ENCODE results near the gene LRRC75A. TPM values are rescaled to one million over a fixed set of nuclear protein-coding genes. Genes with fewer than 3 reads are reported as not detected.
"Not testable (repeated sequence)": the region's sequence is repeated elsewhere in the genome, so short reads cannot be mapped to it uniquely, and the experiment has no call there.

The LRRC75A gene
- total RNA-seq, 3 donors from 2014 or later, result 1.5 to 3.3 (median 1.6) TPM

- no peaks in the 10 kb centered on the region for H3K9me3 ChIP-seq
- TF ChIP-seq CTCF (IDR thresholded peaks at IDR 0.05) (no peak), POLR2AphosphoS5 (IDR thresholded peaks at IDR 0.05) (no peak), POLR2A (IDR thresholded peaks at IDR 0.05) (no peak)
- DNase-seq (ENCODE audit: low spot score in 2 of 2), result no peak
- no peak overlapping the region for H3K27ac ChIP-seq
- no peaks in the 10 kb centered on the region for H3K4me1 ChIP-seq
- intact Hi-C loops (cut with DNase I; ENCODE audit: low total_unique reads), result no loop called here
- no peaks in the 10 kb centered on the region for H3K27me3 ChIP-seq
- no peaks in the 10 kb centered on the region for H3K36me3 ChIP-seq
- H3K4me3 ChIP-seq, result no peak overlapping the region
These were observed 93.4 kb downstream of the LRRC75A start for GRCh38 chr17:16398270-16399267.

GRCh38 chr17:16396693-16397092 is 95.3 kb downstream of the LRRC75A start:
- H3K27ac ChIP-seq; H3K4me3 ChIP-seq; H3K27me3 ChIP-seq; intact Hi-C loops (cut with DNase I; ENCODE audit: low total_unique reads); H3K4me1 ChIP-seq; DNase-seq (ENCODE audit: low spot score in 2 of 2); H3K36me3 ChIP-seq; H3K9me3 ChIP-seq: not testable (repeated sequence)

GRCh38 chr17:16395887-16396286 is 96.1 kb downstream of the LRRC75A start:
- H3K27me3 ChIP-seq; intact Hi-C loops (cut with DNase I; ENCODE audit: low total_unique reads); DNase-seq (ENCODE audit: low spot score in 2 of 2); H3K4me3 ChIP-seq; H3K4me1 ChIP-seq; H3K9me3 ChIP-seq; H3K36me3 ChIP-seq: not testable (repeated sequence)
- H3K27ac ChIP-seq, result peak overlapping the region in 1 of 2 donors; percentile 25

DNA sequence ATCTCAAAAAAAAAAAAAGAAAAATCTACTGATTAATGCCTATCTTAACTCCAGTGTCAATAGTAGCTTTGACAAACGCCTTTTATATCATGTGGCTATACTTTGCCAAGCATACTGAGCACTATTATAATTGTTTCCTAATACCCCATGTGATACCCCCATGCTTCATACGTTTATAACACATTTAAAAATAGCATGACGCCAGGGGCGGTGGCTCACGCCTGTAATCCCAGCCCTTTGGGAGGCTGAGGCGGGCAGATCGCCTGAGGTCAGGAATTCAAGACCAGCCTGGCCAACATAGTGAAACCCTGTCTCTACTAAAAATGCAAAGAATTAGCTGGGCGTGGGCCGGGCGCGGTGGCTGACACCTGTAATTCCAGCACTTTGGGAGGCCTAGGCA is 99.5 kb downstream of the LRRC75A start:
- DNase-seq (ENCODE audit: low spot score in 2 of 2); H3K27ac ChIP-seq; H3K9me3 ChIP-seq; H3K4me1 ChIP-seq; intact Hi-C loops (cut with DNase I; ENCODE audit: low total_unique reads); H3K27me3 ChIP-seq; H3K4me3 ChIP-seq; H3K36me3 ChIP-seq: not testable (repeated sequence)

Other genes with a start within 250 kb of the LRRC75A start
- 10 to 100 TPM in 2 of 3 donors, 1 to 10 TPM in 1; 4.3 to 25.9 (median 13.5) TPM for gene CENPV, start 138.7 kb downstream of the LRRC75A start, total RNA-seq
- gene UBB, start 111.1 kb downstream of the LRRC75A start, total RNA-seq, result 100 to 1,000 TPM; 735 to 835 (median 828) TPM
- 10 to 100 TPM in 2 of 3 donors, 1 to 10 TPM in 1; 6.6 to 14.2 (median 11.3) TPM for gene TRPV2, start 76.6 kb downstream of the LRRC75A start, total RNA-seq
- 10 to 100 TPM in 1 of 3 donors, 1 to 10 TPM in 2; 6.2 to 12.1 (median 7.2) TPM for gene ZNF287, start 77.0 kb upstream of the LRRC75A start, total RNA-seq
- 1 to 10 TPM; 3.5 to 10.0 (median 3.6) TPM for gene ZNF624, start 161.7 kb upstream of the LRRC75A start, total RNA-seq
- 10 to 100 TPM in 1 of 3 donors, 1 to 10 TPM in 2; 1.8 to 20.6 (median 3.9) TPM for gene CCDC144A, start 198.0 kb upstream of the LRRC75A start, total RNA-seq